Measurements from ENCODE around the gene ARNT2. TPM values are rescaled to one million over a fixed set of nuclear protein-coding genes. Genes with fewer than 3 reads are reported as not detected.

Gene ARNT2
- total and polyA plus RNA-seq, 2 experiments from 2014 or later: 4.6 to 11.6 TPM

GRCh38 chr15:80414546-80415357 is 10.6 kb downstream of the ARNT2 start (continued):
- no peak for TF ChIP-seq ZNF462 (CRISPR knock-in tag; IDR thresholded peaks at IDR 0.05)
- no peak for TF ChIP-seq CREB1 (CRISPR knock-in tag; IDR thresholded peaks at IDR 0.05; ENCODE audit: low read depth)
- TF ChIP-seq POLR2AphosphoS5 (IDR thresholded peaks at IDR 0.05; ENCODE audit: low read depth): no peak

GRCh38 chr15:80415358-80415670 is 11.1 kb downstream of the ARNT2 start:
- Histone ChIP-seq H3F3A (replicated peaks; ENCODE audit: low read depth) (no peaks in the 10 kb centered on the region), H3K27me3 (ENCODE audit: insufficient read depth) (no peaks in the 10 kb centered on the region), H3K79me2 (replicated peaks; ENCODE audit: insufficient read depth) (no peaks in the 10 kb centered on the region), H3K4me3 (no peak overlapping the region), H3K4me2 (no peak overlapping the region), H3K36me3 (ENCODE audit: insufficient read depth) (no peaks in the 10 kb centered on the region), H3K4me1 (ENCODE audit: insufficient read depth) (no peaks in the 10 kb centered on the region), H4K20me1 (replicated peaks; ENCODE audit: insufficient read depth) (0 out of 2 replicates have a peak, but pooled peaks cover 4% of the 10 kb centered on the region), H3K9me2 (ENCODE audit: insufficient read depth) (no peaks in the 10 kb centered on the region), H3K27ac (ENCODE audit: low read depth) (no peak overlapping the region), H2AFZ (no peak overlapping the region)
- Mint-ChIP-seq H3K9me3 (no peaks in the 10 kb centered on the region), H3K4me3 (no peak overlapping the region), H3K27me3 (ENCODE audit: insufficient read depth, low read depth, poor library complexity) (peaks cover 4% of the 10 kb centered on the region), H3K4me1 (peaks cover 9% of the 10 kb centered on the region; the same call in 1 of the 3 replicates), H3K27ac (no peak overlapping the region), H3K36me3 (ENCODE audit: low read depth) (no peaks in the 10 kb centered on the region)
- ATAC-seq (no peak), DNase-seq (ENCODE audit: low spot score) (no peak)
- TF ChIP-seq ZNF114 (CRISPR knock-in tag; IDR thresholded peaks at IDR 0.05) (no peak), JUNB (IDR thresholded peaks at IDR 0.05; ENCODE audit: unreplicated experiment) (no peak), CREB1 (CRISPR knock-in tag; IDR thresholded peaks at IDR 0.05; ENCODE audit: low read depth) (no peak), POLR2AphosphoS5 (IDR thresholded peaks at IDR 0.05; ENCODE audit: low read depth) (no peak), ZNF462 (CRISPR knock-in tag; IDR thresholded peaks at IDR 0.05) (no peak), EZH2 (IDR thresholded peaks at IDR 0.05; ENCODE audit: low read depth, unreplicated experiment) (no peak), NANOG (IDR thresholded peaks at IDR 0.05; ENCODE audit: borderline replicate concordance) (no peak), EZH2phosphoT487 (IDR thresholded peaks at IDR 0.05; ENCODE audit: unreplicated experiment) (no peak)
